A549 (cell line): Measurements from ENCODE around the gene KLHL22.

Experiments
- CHD2 ChIP-seq: fragments of 150-350 bp; IDR thresholded peaks from 2 replicates; pipeline ENCODE4 v1.6.1; 2014; ENCODE audit warnings: low read length; ENCODE audit not compliant: partially characterized antibody
- EP300 ChIP-seq, 2 experiments: fragments of >200 bp; sonication (Bioruptor Twin); formaldehyde crosslinking; IDR thresholded peaks; 2 replicates in 1 of 2; 3 replicates in 1 of 2; pipeline ENCODE4 v1.6.1; 2016 to 2017
- JUNB ChIP-seq: fragments of >200 bp; sonication (Bioruptor Twin); formaldehyde crosslinking; IDR thresholded peaks from 2 replicates; pipeline ENCODE4 v1.6.1; 2016
- POLR2A ChIP-seq: IDR thresholded peaks from 2 replicates; pipeline ENCODE4 v1.6.1; 2012; ENCODE audit warnings: mild to moderate bottlenecking, low read length
- POLR2AphosphoS2 ChIP-seq: conservative IDR thresholded peaks from 2 replicates; pipeline ENCODE4 v1.6.1; 2012; ENCODE audit warnings: low read length, improper control_type of control experiment, inconsistent platforms
- RAD21 ChIP-seq, 2 experiments: fragments of >200 bp in 1 of 2; sonication (Bioruptor Twin) in 1 of 2; formaldehyde crosslinking in 1 of 2; IDR thresholded peaks in 1 of 2; conservative IDR thresholded peaks in 1 of 2; 2 replicates in 1 of 2; 3 replicates in 1 of 2; pipeline ENCODE4 v1.6.1; 2012 to 2018; ENCODE audit warnings: inconsistent platforms in 1 of 2
- SMC3 ChIP-seq: fragments of >200 bp; sonication (Bioruptor Twin); formaldehyde crosslinking; IDR thresholded peaks from 3 replicates; pipeline ENCODE4 v1.6.1; 2018; ENCODE audit warnings: inconsistent platforms
- TF ChIP-seq, protein P1 (sequence below): fragments of >200 bp; sonication (Bioruptor Twin); formaldehyde crosslinking; IDR thresholded peaks from 3 replicates; pipeline ENCODE4 v1.5.1; 2016
- TF ChIP-seq, protein P2 (sequence below): fragments of 200-600 bp; sonication (generic); IDR thresholded peaks from 2 replicates; pipeline ENCODE4 v1.6.1; 2016; ENCODE audit warnings: antibody characterized with exemption, mild to moderate bottlenecking, moderate library complexity

GRCh38 chr22:20517841-20518592 lies 22.4 kb upstream of the KLHL22 start:
- TF ChIP-seq, protein P1, sequence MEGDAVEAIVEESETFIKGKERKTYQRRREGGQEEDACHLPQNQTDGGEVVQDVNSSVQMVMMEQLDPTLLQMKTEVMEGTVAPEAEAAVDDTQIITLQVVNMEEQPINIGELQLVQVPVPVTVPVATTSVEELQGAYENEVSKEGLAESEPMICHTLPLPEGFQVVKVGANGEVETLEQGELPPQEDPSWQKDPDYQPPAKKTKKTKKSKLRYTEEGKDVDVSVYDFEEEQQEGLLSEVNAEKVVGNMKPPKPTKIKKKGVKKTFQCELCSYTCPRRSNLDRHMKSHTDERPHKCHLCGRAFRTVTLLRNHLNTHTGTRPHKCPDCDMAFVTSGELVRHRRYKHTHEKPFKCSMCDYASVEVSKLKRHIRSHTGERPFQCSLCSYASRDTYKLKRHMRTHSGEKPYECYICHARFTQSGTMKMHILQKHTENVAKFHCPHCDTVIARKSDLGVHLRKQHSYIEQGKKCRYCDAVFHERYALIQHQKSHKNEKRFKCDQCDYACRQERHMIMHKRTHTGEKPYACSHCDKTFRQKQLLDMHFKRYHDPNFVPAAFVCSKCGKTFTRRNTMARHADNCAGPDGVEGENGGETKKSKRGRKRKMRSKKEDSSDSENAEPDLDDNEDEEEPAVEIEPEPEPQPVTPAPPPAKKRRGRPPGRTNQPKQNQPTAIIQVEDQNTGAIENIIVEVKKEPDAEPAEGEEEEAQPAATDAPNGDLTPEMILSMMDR: no peak
- TF ChIP-seq POLR2A (no peak), EP300 (IDR thresholded peaks at IDR 0.05) (no peak), JUNB (no peak), SMC3 (no peak), RAD21 (conservative IDR thresholded peaks at IDR 0.05 in 1 of 2, IDR thresholded peaks at IDR 0.05 in 1 of 2) (no peak), POLR2AphosphoS2 (no peak), CHD2 (no peak)
- TF ChIP-seq, protein P2, sequence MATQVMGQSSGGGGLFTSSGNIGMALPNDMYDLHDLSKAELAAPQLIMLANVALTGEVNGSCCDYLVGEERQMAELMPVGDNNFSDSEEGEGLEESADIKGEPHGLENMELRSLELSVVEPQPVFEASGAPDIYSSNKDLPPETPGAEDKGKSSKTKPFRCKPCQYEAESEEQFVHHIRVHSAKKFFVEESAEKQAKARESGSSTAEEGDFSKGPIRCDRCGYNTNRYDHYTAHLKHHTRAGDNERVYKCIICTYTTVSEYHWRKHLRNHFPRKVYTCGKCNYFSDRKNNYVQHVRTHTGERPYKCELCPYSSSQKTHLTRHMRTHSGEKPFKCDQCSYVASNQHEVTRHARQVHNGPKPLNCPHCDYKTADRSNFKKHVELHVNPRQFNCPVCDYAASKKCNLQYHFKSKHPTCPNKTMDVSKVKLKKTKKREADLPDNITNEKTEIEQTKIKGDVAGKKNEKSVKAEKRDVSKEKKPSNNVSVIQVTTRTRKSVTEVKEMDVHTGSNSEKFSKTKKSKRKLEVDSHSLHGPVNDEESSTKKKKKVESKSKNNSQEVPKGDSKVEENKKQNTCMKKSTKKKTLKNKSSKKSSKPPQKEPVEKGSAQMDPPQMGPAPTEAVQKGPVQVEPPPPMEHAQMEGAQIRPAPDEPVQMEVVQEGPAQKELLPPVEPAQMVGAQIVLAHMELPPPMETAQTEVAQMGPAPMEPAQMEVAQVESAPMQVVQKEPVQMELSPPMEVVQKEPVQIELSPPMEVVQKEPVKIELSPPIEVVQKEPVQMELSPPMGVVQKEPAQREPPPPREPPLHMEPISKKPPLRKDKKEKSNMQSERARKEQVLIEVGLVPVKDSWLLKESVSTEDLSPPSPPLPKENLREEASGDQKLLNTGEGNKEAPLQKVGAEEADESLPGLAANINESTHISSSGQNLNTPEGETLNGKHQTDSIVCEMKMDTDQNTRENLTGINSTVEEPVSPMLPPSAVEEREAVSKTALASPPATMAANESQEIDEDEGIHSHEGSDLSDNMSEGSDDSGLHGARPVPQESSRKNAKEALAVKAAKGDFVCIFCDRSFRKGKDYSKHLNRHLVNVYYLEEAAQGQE: no peak
